ENCODE data around the gene LAMA5.

Gene LAMA5

GRCh38 chr20:62358171-62359042, 8.7 kb downstream of the LAMA5 start:
- no peak for DNase-seq

- no peak for DNase-seq
Measured at GRCh38 chr20:62357681-62358080, 9.4 kb downstream of the LAMA5 start.

- no peak for DNase-seq
Measured at GRCh38 chr20:62357187-62357667, 9.9 kb downstream of the LAMA5 start.

GRCh38 chr20:62356589-62357186, 10.4 kb downstream of the LAMA5 start:
- no peak for DNase-seq

- DNase-seq, result no peak
Measured at GRCh38 chr20:62355878-62356588, 11.1 kb downstream of the LAMA5 start.

- DNase-seq, result no peak
Measured at GRCh38 chr20:62355516-62355877, 11.6 kb downstream of the LAMA5 start.

GRCh38 chr20:62354811-62355341, 12.2 kb downstream of the LAMA5 start:
- DNase-seq, result no peak

GRCh38 chr20:62354031-62354808, 12.9 kb downstream of the LAMA5 start:
- DNase-seq, result no peak

GRCh38 chr20:62353289-62354030, 13.7 kb downstream of the LAMA5 start:
- DNase-seq, result no peak

- DNase-seq, result no peak
Measured at GRCh38 chr20:62352402-62353288, 14.5 kb downstream of the LAMA5 start.

GRCh38 chr20:62351469-62352401, 15.4 kb downstream of the LAMA5 start:
- DNase-seq, result no peak

- DNase-seq, result no peak
Measured at GRCh38 chr20:62350629-62351422, 16.3 kb downstream of the LAMA5 start.

GRCh38 chr20:62350098-62350628, 16.9 kb downstream of the LAMA5 start:
- DNase-seq, result no peak

GRCh38 chr20:62349556-62350097, 17.5 kb downstream of the LAMA5 start:
- no peak for DNase-seq

- DNase-seq, result no peak
Measured at GRCh38 chr20:62348604-62349003, 18.5 kb downstream of the LAMA5 start.

GRCh38 chr20:62347445-62347844, 19.7 kb downstream of the LAMA5 start:
- DNase-seq, result no peak

- no peak for DNase-seq
Measured at GRCh38 chr20:62347151-62347404, 20.0 kb downstream of the LAMA5 start.

- DNase-seq, result no peak
Measured at GRCh38 chr20:62346398-62347150, 20.5 kb downstream of the LAMA5 start.

Data from MV-4-11 (cell line).